GM19193 (cell line): Measurements from ENCODE around the gene TAOK2.

ENCODE experiments used
- POLR2A ChIP-seq: IDR thresholded peaks from 4 replicates; pipeline ENCODE4 v1.6.1; 2011; ENCODE audit not compliant: insufficient read depth, insufficient read length; ENCODE audit errors: extremely low read depth

The TAOK2 gene

GRCh38 chr16:30005341-30006094, 31.9 kb downstream of the TAOK2 start:
- no peak for TF ChIP-seq POLR2A

DNA sequence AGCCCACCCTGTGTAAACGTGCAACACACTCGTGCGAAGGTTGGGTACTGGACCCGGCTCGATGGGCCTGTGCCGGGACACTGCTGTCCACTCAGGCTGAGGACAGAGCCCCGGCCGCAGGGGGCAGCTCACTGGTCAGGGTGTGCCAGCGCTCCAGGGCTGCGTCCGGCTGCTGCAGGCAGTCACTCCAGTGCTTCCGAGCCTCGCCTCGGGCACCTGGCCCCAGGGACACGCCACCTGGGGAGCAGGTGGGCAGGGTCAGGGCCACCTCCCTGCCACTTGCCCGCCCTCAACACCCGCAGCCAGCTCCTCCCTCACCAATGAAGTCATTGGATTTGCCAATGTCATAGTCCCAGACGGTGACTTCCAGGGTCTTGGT, 32.4 kb downstream of the TAOK2 start:
- peak; percentile 6 for TF ChIP-seq POLR2A

DNA sequence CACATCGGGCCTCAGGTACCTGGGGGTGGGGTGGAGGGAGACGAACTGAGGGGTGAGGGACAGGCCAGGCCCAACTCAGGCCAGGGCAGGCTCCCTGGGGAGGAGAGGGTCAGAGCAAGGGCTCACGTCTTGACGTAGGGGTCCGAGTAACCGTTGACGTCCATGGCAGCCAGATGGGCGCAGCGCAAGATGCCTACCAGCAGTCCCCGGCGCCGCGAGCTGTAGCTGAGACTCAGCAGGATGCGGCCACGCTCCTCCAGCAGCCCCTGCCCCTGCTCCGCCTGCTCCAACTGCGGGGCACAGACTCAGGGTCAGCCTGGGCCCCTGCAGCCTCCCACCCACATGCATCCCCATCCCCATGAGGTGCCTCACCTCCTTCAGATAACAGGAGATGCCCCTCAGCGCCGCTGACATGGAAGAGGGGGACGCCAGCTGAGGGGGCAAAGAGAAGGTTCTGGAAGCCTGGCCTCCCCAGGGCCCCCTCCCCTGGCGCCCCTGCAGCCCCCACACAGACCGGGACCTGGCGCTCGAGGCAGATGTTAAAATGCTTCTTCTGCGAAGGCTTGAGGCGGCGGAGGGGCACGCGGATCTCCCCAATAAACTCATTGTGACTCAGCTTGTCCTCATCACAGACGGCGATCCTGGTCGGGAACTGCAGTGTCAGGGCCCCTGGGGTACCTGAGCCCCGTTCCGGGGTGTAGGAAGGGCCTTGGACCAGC, 33.1 kb downstream of the TAOK2 start:
- no peak for TF ChIP-seq POLR2A

DNA sequence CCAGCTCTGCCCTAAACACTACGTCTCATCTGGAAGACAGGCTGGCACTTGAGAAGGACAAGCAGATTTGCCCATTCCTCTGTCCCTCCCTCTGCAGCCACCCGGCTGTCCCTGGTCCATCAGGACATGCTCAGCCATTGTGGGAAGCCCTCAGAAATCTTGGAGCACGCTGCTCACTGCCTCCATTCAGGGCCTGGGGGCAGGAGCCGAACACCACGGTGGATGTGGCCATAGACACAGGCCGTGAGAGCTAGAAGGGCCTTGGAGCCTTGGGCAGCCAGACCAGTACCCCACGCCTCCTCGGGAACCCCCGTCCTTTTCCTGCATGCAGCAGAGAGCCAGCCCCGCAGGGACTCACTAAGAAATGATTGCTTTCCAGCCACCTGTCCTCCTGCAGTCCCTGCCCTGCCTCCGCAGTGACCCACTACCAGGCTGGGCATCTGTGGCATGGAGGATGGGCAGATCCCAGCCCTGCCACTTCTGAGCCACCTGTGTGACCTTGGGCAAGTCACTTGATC, 33.8 kb downstream of the TAOK2 start:
- TF ChIP-seq POLR2A = no peak

DNA sequence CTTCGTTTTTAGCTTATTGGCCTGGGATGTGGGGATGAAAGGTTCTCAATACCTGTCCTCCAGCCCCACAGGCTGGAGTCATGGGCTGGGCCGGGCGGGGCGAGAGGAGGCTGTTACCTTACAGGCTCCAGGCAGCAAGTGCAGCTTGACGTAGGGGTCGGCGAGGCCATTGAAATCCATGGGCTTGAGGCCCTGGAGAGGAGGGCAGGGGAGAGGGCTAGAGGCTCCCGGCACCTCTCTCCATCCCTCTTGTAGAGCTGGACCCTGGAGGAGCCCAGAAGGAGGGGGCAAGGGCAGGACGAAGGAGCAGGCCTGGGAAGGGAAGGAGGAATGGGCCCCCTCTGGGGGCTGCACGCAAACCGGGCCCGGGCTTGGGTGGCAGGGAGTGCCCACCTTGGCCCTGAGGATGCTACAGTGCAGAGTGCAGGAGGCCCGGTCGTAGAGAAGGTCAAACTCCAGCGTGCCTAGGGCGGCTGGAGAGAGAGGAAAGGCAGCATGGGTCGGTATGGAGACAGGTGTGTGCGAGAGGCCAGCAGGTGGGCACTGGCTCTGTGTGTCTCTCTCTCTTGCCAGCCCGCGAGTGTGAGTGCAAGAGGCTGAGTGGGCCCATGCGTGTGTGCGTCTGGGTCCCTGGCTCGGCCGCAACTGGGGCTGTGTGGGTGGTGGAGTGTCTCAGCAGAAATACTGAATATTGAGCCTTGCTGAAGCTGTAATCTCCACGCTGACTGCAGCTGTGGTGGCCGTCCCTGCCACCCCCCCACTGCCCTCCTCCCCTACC, 35.6 kb downstream of the TAOK2 start:
- TF ChIP-seq POLR2A = no peak

- no peak for TF ChIP-seq POLR2A
Measured at GRCh38 chr16:30009990-30010843, 36.5 kb downstream of the TAOK2 start.

DNA sequence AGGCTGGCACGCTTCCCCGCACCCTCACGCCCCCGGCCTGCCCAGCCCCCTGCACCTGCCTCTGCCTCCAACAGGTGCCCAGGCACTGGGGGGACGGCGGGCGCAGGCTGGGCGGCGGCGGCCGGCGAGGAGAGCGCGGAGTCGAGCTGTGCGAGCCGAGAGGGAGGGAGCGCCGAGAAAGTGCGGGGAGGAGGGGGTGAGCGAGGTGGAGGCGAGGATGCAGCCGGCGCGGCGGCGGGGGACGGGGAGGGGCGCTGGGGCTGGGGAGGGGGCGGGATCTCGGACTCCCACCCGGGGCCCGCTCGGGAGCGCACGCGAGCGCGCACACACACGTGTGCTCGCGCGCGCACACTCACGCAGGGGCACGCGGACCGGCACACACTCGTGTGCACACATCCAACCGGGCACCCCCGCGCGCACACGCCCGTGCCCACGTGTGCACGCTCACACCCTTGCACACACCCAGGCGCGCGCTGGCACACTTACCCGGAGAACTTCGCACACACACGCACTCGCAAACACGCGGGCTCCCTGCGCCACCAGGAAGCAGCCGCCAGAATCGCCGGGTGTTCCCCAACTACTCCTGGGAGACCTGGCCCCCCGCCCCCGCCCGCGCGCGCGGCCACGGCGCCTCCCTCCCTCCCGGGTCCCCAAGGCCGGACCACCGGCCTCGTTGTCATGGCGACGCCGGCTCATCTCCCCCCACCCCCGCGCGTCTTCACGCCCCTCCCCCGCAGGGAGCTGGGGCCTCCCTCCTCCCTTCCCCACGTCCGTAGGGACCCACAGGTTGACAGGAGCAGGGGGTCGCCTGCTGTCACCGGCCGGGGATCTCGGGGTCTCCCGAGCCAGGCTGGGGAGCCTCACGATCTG, 37.4 kb downstream of the TAOK2 start, which contains the start of gene DOC2A:
TSS of gene DOC2A (minus strand) at position 184 of the 870 bp plus-strand sequence. CDS start 805 bp downstream, outside the sequence.
- no peak for TF ChIP-seq POLR2A

DNA sequence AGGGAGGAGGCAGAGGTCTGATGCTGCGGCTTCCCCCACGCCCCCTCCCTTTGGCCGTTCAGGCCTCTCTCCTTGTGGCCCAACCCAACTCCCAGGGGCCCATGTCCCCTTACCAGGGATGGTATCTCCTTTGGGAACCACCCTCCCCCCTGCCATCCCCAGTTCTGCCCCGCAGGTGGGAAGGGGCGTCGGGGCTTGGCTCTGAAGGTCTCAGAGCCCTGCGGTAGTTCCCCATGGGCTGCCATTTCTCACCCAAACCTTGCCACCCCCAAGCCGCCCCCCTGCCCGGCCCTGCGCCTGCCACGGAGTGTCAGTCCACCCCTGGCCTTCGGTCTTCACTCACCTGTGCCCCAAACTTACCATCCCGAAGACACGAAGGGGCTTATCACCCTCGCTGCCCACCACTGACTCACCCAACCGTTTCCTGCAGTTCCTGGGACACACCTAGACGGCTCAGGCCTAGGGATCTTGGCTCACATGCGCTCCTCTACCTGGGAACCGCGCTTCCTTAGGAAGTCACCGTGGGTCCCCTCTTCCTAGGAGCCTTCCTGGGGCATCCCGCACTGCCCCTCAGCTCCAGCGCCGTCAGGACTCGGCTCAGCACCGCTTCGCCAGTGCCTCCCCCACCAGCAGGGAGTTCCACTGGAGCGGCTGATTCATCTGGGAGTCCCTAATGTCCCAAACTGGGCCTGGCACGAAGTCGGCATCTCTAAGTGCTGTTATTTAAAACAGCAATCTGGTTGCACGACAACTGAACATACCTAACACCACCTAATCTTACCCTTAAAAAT, 38.2 kb downstream of the TAOK2 start:
- TF ChIP-seq POLR2A = no peak

DNA sequence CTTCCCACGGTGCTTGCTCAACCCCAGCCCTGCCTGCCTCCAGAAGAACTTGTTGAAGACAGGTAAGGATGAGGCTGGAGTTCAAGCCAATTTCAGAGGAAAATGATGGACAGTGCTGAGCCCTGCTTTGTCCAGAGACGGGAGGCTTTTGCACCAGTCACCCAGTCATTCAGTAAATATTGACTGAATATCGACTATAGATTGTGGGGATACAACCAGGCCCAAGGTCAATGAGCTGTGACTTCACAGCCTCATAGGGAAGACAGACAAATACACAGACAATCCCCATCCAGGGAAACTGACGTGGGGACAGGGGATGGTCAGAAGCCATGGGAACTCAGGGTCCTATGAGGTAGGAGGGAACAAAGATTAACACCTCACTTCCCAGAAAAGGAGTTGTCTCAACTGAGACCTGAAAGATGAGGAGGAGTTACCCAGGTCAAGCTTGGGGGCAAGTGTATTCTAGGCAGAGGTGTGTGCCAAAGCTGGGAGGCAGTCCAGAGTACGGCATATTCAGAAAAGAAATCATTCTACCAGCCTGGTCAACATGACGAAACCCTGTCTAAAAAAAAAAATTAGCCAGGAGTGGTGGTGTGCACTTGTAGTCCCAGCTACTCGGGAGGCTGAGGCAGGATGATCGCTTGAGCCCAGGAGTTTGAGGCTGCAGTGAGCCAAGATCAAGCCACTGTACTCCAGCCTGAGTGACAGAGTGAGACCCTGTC, 43.0 kb downstream of the TAOK2 start:
- TF ChIP-seq POLR2A = no peak

DNA sequence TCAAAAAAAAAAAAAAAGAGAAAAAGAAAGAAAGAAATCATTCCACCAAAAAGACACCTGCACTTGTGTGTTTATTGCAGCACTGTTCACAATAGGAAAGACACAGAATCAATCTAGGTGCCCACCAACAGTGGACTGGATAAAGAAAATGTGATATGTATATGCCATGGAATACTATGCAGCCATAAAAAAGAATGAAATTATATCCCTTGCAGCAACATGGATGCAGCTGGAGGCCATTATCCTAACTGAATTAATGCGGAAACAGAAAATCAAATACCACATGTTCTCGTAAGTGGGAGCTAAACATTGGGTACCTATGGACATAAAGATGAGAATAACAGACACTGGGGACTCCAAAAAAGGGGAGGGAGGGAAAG, 43.6 kb downstream of the TAOK2 start:
- no peak for TF ChIP-seq POLR2A

GRCh38 chr16:30018731-30019158, 45.1 kb downstream of the TAOK2 start:
- TF ChIP-seq POLR2A = no peak

- TF ChIP-seq POLR2A = no peak
Measured at GRCh38 chr16:30022887-30023286, 49.2 kb downstream of the TAOK2 start, which contains the start of gene C16orf92. TSS of gene C16orf92 (plus strand) at chr16:30023198. CDS start at chr16:30023341, 143 bp downstream.
